Stimulated activated memory B cell treated with anti-CD40 and anti-IgM and Interleukin-4, amounts not matched to agents 10 μg/mL and 1 μg/mL and 100 μg/mL, for 72 hours (primary cell): ENCODE measurements around the gene TMEM41A.
"Not testable (repeated sequence)": the region's sequence is repeated elsewhere in the genome, so short reads cannot be mapped to it uniquely, and the experiment has no call there.

Experiments
- ATAC-seq: fragments of 150-1000 bp; cut with Tn5 transposase; 2 replicates; pipeline ENCODE4 v1.10.0; 2021
- H3K27ac Mint-ChIP-seq: one replicate; pipeline ENCODE4 v1.8.0; 2022; ENCODE audit warnings: mild to moderate bottlenecking, mixed read lengths
- H3K27me3 Mint-ChIP-seq: one replicate; pipeline ENCODE4 v1.8.0; 2022; ENCODE audit warnings: mixed read lengths
- H3K36me3 Mint-ChIP-seq: one replicate; pipeline ENCODE4 v1.8.0; 2022; ENCODE audit warnings: mixed read lengths
- H3K4me1 Mint-ChIP-seq: one replicate; pipeline ENCODE4 v1.8.0; 2022; ENCODE audit warnings: mixed read lengths
- H3K4me3 Mint-ChIP-seq: one replicate; pipeline ENCODE4 v1.8.0; 2022; ENCODE audit warnings: mild to moderate bottlenecking, moderate library complexity, mixed read lengths
- H3K9me3 Mint-ChIP-seq: one replicate; pipeline ENCODE4 v1.8.0; 2022; ENCODE audit warnings: mixed read lengths

The TMEM41A gene

GRCh38 chr3:185508335-185508991, 9.6 kb upstream of the TMEM41A start:
- Mint-ChIP-seq H3K4me1 (no peaks in the 10 kb centered on the region), H3K27ac (no peak overlapping the region), H3K36me3 (no peaks in the 10 kb centered on the region), H3K27me3 (peaks cover 5% of the 10 kb centered on the region), H3K9me3 (no peaks in the 10 kb centered on the region), H3K4me3 (no peak overlapping the region)
- no peak for ATAC-seq

- Mint-ChIP-seq H3K27ac (no peak overlapping the region), H3K9me3 (no peaks in the 10 kb centered on the region), H3K4me1 (no peaks in the 10 kb centered on the region), H3K36me3 (no peaks in the 10 kb centered on the region), H3K4me3 (no peak overlapping the region), H3K27me3 (no peaks in the 10 kb centered on the region)
- ATAC-seq: no peak
These were observed 9.0 kb upstream of the TMEM41A start for GRCh38 chr3:185507883-185508282.

GRCh38 chr3:185504636-185505035, 5.8 kb upstream of the TMEM41A start:
- Mint-ChIP-seq H3K4me3 (no peak overlapping the region), H3K36me3 (no peaks in the 10 kb centered on the region), H3K4me1 (no peaks in the 10 kb centered on the region), H3K9me3 (no peaks in the 10 kb centered on the region), H3K27ac (no peak overlapping the region), H3K27me3 (no peaks in the 10 kb centered on the region)
- ATAC-seq: no peak

DNA sequence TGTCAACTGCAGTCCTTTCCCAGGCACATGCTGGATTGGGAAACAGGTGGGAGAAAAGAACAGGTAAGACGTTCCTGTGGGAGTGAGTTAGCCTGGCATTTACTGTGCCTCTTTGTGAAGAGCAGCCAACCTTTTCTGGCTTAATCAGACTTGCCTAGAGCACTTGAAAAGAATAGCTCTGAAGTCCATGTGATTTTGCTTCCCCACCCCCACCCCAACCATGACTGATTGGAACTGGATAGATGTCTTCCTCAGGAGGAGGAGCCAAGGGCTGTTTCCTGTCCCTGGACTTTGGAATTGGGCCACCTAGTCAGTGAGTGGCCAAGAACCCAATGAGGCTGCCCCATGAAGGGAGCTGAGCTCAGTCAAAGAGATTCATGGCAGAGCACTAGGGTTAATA, 4.7 kb upstream of the TMEM41A start:
- H3K4me1 Mint-ChIP-seq: peaks cover 6% of the 10 kb centered on the region
- H3K27ac Mint-ChIP-seq: no peak overlapping the region
- H3K9me3 Mint-ChIP-seq: no peaks in the 10 kb centered on the region
- no peaks in the 10 kb centered on the region for H3K36me3 Mint-ChIP-seq
- no peak overlapping the region for H3K4me3 Mint-ChIP-seq
- ATAC-seq: no peak
- H3K27me3 Mint-ChIP-seq: no peaks in the 10 kb centered on the region

DNA sequence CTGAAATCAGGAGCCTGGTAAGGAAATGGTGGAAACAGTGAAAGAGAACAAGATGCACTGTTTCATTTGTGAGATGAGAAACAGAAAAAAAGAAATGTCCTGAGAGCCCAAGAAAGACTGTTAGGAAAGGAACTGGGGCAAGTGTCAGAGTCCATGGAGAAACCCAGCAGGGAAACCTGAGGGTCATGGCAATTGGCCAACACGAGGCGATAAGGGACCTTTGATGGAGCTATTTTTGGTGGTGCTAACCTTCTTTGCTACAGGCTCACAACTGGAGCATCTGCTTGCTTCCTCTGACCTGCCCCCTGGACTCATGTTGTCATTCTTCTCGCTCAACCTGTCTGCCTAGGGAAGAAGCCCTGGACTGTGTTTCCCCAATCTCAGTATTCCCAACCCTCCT, 4.2 kb upstream of the TMEM41A start:
- Mint-ChIP-seq H3K27ac (no peak overlapping the region), H3K4me3 (no peak overlapping the region), H3K4me1 (peaks cover 6% of the 10 kb centered on the region), H3K27me3 (no peaks in the 10 kb centered on the region), H3K36me3 (no peaks in the 10 kb centered on the region), H3K9me3 (no peaks in the 10 kb centered on the region)
- no peak for ATAC-seq

DNA sequence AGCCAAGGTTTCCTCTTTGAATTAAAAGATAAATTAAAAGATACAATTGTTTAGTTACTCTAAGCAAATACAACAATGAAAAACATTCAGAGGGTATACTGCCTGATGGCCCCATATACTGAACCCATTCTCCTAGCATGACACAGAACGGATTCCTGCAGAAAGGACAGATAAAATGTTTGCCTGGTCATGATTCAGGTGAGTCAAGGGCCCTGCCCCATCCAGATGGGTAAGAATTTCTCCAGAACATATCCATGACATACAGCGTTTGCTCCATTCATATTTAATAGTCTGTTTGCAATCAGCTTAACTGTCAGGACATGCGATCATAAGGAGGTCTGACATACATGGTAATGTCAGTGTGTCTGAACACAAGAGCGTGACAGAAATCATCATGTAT, 8.6 kb downstream of the TMEM41A start:
- Mint-ChIP-seq H3K27me3 (no peaks in the 10 kb centered on the region), H3K27ac (no peak overlapping the region), H3K4me3 (no peak overlapping the region), H3K9me3 (no peaks in the 10 kb centered on the region), H3K4me1 (peaks cover 6% of the 10 kb centered on the region), H3K36me3 (peaks cover 71% of the 10 kb centered on the region)
- no peak for ATAC-seq

GRCh38 chr3:185489462-185489861, 9.4 kb downstream of the TMEM41A start:
- peaks cover 65% of the 10 kb centered on the region for H3K36me3 Mint-ChIP-seq
- no peak for ATAC-seq
- H3K27ac Mint-ChIP-seq: no peak overlapping the region
- H3K27me3 Mint-ChIP-seq: no peaks in the 10 kb centered on the region
- peaks cover 3% of the 10 kb centered on the region for H3K4me1 Mint-ChIP-seq
- H3K4me3 Mint-ChIP-seq: no peak overlapping the region
- no peaks in the 10 kb centered on the region for H3K9me3 Mint-ChIP-seq

DNA sequence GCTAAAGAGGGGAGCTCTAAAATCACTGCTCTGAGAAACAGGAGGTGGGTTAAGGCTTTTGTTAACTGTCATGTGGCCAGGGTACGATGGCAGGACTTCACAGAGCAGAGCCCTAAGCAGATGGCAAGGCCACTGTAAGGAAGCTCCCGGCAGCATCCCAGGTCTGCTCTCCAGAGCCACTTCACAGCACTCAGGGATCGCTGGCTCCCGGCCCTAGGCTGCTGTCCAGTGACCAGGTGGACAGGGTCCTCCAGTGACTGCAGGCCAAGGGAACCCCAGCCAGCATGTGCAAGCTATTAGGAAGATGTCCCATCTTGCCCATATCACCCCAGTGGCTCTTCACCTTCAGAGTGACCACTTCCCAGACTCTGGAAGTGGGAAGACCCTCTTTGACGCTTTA, 10.4 kb downstream of the TMEM41A start:
- Mint-ChIP-seq H3K9me3 (no peaks in the 10 kb centered on the region), H3K27me3 (no peaks in the 10 kb centered on the region), H3K4me3 (no peak overlapping the region), H3K27ac (no peak overlapping the region), H3K36me3 (peaks cover 55% of the 10 kb centered on the region), H3K4me1 (no peaks in the 10 kb centered on the region)
- no peak for ATAC-seq

DNA sequence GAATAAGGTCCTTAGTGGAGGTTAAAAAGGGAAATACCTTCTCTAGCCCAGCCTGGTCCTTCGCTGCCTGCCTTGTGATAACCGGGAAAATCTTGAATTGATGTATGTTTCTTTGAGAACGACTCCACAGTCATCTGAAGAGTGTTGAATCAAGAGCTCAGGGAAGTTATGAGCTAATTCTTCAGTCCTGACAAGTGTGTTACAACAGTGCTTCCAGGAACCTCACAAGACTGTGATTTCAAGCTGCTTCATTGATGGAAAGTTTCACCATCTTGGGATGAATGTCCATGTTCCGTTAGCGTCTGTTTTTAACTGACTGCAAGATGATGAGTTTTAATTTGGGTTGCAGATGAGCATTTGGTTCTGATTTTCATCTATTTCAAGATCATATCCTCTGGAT, 12.4 kb downstream of the TMEM41A start:
- H3K9me3 Mint-ChIP-seq: no peaks in the 10 kb centered on the region
- no peak for ATAC-seq
- no peaks in the 10 kb centered on the region for H3K4me1 Mint-ChIP-seq
- no peaks in the 10 kb centered on the region for H3K27me3 Mint-ChIP-seq
- H3K36me3 Mint-ChIP-seq: peaks cover 63% of the 10 kb centered on the region
- H3K27ac Mint-ChIP-seq: no peak overlapping the region
- H3K4me3 Mint-ChIP-seq: no peak overlapping the region

DNA sequence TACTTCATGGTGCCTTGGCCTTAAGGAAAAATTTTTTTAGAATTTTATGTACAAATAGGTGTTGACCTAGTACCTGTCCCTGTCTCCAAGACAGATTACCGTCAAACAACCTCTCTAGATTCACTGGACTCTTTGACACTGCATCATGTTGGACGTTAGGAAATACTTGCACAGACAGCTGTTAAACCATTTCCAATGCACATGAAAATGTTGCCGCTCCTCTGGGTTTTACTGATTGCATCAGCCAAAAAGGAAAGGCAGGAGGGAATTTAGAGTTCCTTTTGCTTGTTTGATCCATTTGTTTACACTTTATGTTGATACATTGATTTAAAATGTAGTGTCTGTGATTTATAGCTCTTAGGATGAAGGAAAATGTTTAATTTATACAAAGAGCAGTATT, 14.5 kb downstream of the TMEM41A start:
- no peak for ATAC-seq
- Mint-ChIP-seq H3K9me3 (no peaks in the 10 kb centered on the region), H3K4me3 (no peak overlapping the region), H3K36me3 (peaks cover 62% of the 10 kb centered on the region), H3K27ac (no peak overlapping the region), H3K4me1 (no peaks in the 10 kb centered on the region), H3K27me3 (no peaks in the 10 kb centered on the region)

- no peak overlapping the region for H3K27ac Mint-ChIP-seq
- no peaks in the 10 kb centered on the region for H3K4me1 Mint-ChIP-seq
- no peaks in the 10 kb centered on the region for H3K27me3 Mint-ChIP-seq
- peaks cover 58% of the 10 kb centered on the region for H3K36me3 Mint-ChIP-seq
- no peak overlapping the region for H3K4me3 Mint-ChIP-seq
- ATAC-seq: no peak
- H3K9me3 Mint-ChIP-seq: no peaks in the 10 kb centered on the region
These were observed 19.4 kb downstream of the TMEM41A start for GRCh38 chr3:185479373-185479945.

DNA sequence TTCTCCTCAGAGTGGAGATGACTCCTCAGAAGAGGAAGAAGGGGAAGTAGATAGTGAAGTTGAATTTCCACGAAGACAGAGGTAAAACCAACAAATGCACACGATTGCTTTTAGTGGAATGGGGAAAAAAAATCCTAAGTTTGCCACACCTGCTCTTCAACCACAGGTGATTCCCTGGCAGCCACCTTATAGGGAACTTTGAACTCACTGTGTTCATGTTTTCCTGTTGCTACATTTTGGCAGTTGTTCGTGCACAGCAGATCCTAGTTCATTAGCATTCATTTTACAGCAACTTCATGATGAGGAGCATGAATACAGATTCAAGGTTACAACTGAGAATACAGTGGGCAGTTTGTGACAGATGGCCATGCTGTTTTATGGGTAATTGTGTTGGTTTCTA, 21.5 kb downstream of the TMEM41A start:
- H3K27ac Mint-ChIP-seq: no peak overlapping the region
- H3K27me3 Mint-ChIP-seq: no peaks in the 10 kb centered on the region
- H3K4me3 Mint-ChIP-seq: no peak overlapping the region
- peaks cover 61% of the 10 kb centered on the region for H3K36me3 Mint-ChIP-seq
- H3K4me1 Mint-ChIP-seq: no peaks in the 10 kb centered on the region
- H3K9me3 Mint-ChIP-seq: no peaks in the 10 kb centered on the region
- no peak for ATAC-seq

DNA sequence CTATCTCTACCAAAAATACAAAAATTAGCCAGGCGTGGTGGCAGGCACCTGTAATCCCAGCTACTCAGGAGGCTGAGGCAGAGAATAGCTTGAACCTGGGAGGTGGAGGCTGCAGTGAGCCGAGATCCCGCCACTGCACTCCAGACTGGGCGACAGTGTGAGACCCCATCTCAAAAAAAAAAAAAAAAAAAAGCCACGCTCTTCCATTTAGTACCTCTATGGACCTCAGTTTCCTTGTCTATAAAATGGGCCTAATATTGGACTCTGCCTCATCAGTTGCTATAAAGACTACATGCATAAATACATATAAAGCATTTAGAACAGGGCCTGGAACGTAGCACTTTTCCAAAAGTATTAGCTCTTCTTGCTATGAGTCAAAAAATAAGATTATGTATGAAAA, 23.9 kb downstream of the TMEM41A start:
- peaks cover 42% of the 10 kb centered on the region for H3K36me3 Mint-ChIP-seq
- not testable (repeated sequence) for H3K4me1 Mint-ChIP-seq, H3K4me3 Mint-ChIP-seq, H3K9me3 Mint-ChIP-seq, H3K27me3 Mint-ChIP-seq, ATAC-seq, H3K27ac Mint-ChIP-seq

- no peaks in the 10 kb centered on the region for H3K9me3 Mint-ChIP-seq
- peaks cover 39% of the 10 kb centered on the region for H3K36me3 Mint-ChIP-seq
- H3K27ac Mint-ChIP-seq: no peak overlapping the region
- no peak for ATAC-seq
- no peaks in the 10 kb centered on the region for H3K4me1 Mint-ChIP-seq
- H3K4me3 Mint-ChIP-seq: no peak overlapping the region
- H3K27me3 Mint-ChIP-seq: no peaks in the 10 kb centered on the region
These were observed 25.5 kb downstream of the TMEM41A start for GRCh38 chr3:185473290-185473815.

DNA sequence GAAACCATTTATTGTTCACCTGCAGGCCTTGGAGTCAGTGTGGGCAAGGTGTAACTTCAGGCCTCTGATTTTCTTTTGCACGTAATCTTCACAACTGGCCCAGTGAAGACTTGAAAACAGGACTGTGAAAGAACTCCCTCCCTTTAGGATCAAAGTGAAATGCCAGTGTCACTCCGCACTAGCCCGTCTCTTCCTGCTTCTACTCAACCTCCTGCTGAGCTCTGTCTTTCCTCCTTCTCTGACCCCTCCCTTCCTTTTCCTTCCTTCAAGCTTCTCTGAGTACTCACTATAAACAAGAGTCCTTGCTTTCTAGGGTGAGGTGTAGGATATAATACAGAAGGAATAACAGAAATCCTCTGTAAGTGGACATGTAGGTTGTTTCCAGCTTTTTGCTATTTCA, 28.5 kb downstream of the TMEM41A start:
- H3K36me3 Mint-ChIP-seq: peaks cover 27% of the 10 kb centered on the region
- H3K4me1 Mint-ChIP-seq: peaks cover 6% of the 10 kb centered on the region
- no peaks in the 10 kb centered on the region for H3K9me3 Mint-ChIP-seq
- H3K27me3 Mint-ChIP-seq: no peaks in the 10 kb centered on the region
- H3K4me3 Mint-ChIP-seq: no peak overlapping the region
- no peak overlapping the region for H3K27ac Mint-ChIP-seq
- no peak for ATAC-seq

DNA sequence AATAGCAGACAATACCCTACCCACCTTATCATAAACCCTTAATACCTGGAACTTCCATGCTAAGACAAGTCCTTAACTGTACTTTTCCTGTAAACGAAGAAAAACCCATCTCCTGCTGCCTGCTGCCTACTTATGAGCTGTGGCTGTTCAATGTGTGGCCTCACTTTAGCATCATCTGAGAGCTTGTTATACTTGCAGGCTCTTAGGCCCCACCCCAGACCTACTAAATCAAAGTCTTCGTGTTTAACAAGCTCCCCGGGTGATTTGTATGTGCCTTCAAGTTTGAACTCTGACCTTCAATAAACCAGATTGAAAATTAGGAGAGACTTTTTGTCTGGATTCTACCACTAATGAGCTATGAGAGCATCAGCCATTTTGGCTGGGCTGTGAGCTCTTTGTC, 29.3 kb downstream of the TMEM41A start:
- Mint-ChIP-seq H3K4me1 (peaks cover 6% of the 10 kb centered on the region), H3K4me3 (no peak overlapping the region), H3K36me3 (peaks cover 19% of the 10 kb centered on the region), H3K27me3 (no peaks in the 10 kb centered on the region), H3K27ac (no peak overlapping the region), H3K9me3 (no peaks in the 10 kb centered on the region)
- ATAC-seq: no peak
